ENCODE results near the gene THEMIS.

DNA sequence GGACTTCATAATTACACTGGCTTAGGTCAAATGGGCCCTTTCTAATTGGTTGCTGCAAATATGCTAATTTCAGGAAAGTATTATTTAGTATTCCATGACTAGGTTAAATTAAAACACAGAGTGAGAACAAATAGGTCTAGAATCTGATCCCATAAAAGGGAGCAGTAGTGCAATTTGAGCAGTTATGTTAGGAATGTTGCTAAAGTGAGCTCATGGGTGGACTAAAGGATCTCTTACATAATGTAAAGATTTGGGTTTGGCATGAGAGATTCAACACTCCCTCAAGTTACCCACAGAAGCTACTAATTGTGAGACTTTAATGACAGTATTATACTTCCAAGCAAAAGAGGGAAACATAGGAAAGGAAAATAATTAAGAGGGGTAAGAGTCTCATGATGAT, 214.8 kb downstream of the THEMIS start:
- TF ChIP-seq, protein P1, sequence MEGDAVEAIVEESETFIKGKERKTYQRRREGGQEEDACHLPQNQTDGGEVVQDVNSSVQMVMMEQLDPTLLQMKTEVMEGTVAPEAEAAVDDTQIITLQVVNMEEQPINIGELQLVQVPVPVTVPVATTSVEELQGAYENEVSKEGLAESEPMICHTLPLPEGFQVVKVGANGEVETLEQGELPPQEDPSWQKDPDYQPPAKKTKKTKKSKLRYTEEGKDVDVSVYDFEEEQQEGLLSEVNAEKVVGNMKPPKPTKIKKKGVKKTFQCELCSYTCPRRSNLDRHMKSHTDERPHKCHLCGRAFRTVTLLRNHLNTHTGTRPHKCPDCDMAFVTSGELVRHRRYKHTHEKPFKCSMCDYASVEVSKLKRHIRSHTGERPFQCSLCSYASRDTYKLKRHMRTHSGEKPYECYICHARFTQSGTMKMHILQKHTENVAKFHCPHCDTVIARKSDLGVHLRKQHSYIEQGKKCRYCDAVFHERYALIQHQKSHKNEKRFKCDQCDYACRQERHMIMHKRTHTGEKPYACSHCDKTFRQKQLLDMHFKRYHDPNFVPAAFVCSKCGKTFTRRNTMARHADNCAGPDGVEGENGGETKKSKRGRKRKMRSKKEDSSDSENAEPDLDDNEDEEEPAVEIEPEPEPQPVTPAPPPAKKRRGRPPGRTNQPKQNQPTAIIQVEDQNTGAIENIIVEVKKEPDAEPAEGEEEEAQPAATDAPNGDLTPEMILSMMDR (IDR thresholded peaks at IDR 0.05; ENCODE audit: insufficient read depth, low read length) = no peak
- TF ChIP-seq GABPA (IDR thresholded peaks at IDR 0.05; ENCODE audit: low read depth) (no peak), POLR2AphosphoS5 (IDR thresholded peaks at IDR 0.05; ENCODE audit: low read depth) (no peak)

Measured in HL-60 (cell line).